BLaER1 (cell line): Measurements from ENCODE around the gene NARF.
"Not testable (repeated sequence)": the region's sequence is repeated elsewhere in the genome, so short reads cannot be mapped to it uniquely, and the experiment has no call there.

ENCODE experiments used
- H3K27ac ChIP-seq: shearing (Covaris generic); formaldehyde crosslinking; 2 replicates; pipeline ENCODE4 v1.8.1; 2022
- H3K27me3 ChIP-seq: shearing (Covaris generic); formaldehyde crosslinking; 2 replicates; pipeline ENCODE4 v1.8.1; 2022
- H3K36me3 ChIP-seq: shearing (Covaris generic); formaldehyde crosslinking; 2 replicates; pipeline ENCODE4 v1.8.1; 2022
- H3K4me1 ChIP-seq: shearing (Covaris generic); formaldehyde crosslinking; 2 replicates; pipeline ENCODE4 v1.8.1; 2022
- H3K4me2 ChIP-seq: shearing (Covaris generic); formaldehyde crosslinking; 2 replicates; pipeline ENCODE4 v1.8.1; 2022
- H3K4me3 ChIP-seq: shearing (Covaris generic); formaldehyde crosslinking; 2 replicates; pipeline ENCODE4 v1.8.1; 2022
- H3K9ac ChIP-seq: shearing (Covaris generic); formaldehyde crosslinking; 2 replicates; pipeline ENCODE4 v1.8.1; 2022
- H3K9me3 ChIP-seq: shearing (Covaris generic); formaldehyde crosslinking; 2 replicates; pipeline ENCODE4 v1.8.1; 2022
- H4K20me1 ChIP-seq: shearing (Covaris generic); formaldehyde crosslinking; 2 replicates; pipeline ENCODE4 v1.8.1; 2022
- Cebpa-rat ChIP-seq: shearing (Covaris generic); IDR thresholded peaks from 2 replicates; pipeline ENCODE4 v1.8.1; 2022

NARF gene

DNA sequence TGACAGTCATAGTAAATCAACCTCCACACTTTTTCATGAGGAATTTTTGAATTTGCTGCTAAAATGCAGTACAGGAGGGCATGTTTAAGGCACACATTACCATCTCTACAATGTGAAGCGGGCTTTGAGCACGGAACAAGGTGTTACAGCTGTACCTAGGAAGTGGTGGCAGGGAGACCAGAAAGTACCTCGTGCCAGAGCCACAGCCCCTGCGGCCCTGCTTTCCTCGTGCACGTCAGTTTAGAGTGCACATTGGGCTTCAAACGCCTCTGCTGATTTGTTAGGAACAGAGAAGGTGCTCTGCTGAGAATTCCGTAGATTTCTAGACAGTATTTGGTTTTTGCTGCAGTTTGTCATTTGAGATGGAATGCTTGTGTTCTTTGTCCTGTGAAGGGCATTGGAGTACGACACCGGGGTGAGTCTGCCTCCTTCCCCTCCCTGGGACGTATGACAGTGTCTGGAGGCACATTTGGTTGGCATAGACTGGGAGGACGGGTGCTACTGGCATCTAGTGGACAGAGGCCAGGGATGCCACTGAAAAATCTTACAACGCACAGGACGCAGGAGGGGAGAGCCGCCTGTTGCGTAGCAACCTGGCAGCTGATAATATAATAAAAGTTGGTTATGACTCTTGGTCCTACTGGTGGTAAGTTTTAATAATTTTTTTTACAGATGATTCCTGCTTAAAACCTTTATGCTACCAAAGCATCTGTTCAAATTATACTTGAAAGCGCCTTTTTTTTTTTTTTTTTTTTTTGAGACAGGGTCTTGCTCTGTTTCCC lies 70.1 kb downstream of the NARF start:
- Histone ChIP-seq H3K4me1 (peaks cover 97% of the 10 kb centered on the region), H3K27me3 (no peaks in the 10 kb centered on the region), H3K9me3 (no peaks in the 10 kb centered on the region), H3K4me3 (no peak overlapping the region), H4K20me1 (peaks cover 100% of the 10 kb centered on the region), H3K36me3 (peaks cover 34% of the 10 kb centered on the region), H3K9ac (no peak overlapping the region; the same call in 1 of the 2 replicates), H3K4me2 (peak overlapping the region; percentile 60), H3K27ac (no peak overlapping the region)
- no peak for TF ChIP-seq Cebpa-rat

DNA sequence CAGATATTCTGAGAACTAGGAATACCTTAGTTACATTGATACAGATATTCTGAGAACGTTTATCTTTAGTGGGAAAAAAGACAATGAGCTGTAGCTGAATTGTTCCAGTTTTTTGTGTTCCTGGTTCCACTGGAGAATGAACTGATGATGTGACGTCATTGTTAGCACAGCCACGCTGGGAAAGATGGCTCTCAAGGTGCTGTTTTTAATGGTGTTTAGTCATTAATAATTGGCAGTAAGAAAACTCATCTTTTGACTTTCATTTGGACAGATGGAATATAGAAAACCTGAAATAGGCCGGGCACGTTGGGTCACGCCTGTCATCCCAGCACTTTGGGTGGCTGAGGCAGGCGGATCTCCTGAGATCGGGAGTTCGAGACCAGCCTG lies 71.4 kb downstream of the NARF start:
- peaks cover 26% of the 10 kb centered on the region for H3K36me3 ChIP-seq
- peak overlapping the region; percentile 60 for H3K4me2 ChIP-seq
- TF ChIP-seq Cebpa-rat, result no peak
- H3K27ac ChIP-seq, result no peak overlapping the region
- H3K27me3 ChIP-seq, result no peaks in the 10 kb centered on the region
- no peak overlapping the region for H3K9ac ChIP-seq
- H3K4me1 ChIP-seq, result peaks cover 97% of the 10 kb centered on the region
- H3K4me3 ChIP-seq, result no peak overlapping the region
- H4K20me1 ChIP-seq, result peaks cover 100% of the 10 kb centered on the region
- H3K9me3 ChIP-seq, result no peaks in the 10 kb centered on the region

DNA sequence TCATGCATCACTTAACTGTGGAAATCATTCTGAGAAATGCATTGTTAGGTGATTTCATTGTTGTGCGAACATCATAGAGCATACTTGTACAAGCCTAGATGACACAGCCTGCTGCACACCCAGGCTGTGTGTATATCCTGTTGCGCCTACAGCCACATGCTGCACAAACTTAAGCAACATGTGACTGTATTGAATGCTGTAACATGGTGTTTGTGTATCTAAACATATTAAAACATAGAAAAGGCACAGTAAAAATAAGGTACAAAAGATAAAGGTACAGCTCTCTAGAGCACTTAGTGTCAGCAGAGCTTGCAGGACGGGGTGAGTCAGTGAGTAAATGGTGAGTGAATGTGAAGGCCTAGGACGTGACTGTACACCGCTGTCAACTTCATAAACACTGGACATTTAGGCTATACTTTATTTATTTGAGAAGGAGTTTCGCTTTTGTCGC lies 72.9 kb downstream of the NARF start:
- H3K9me3 ChIP-seq, result no peaks in the 10 kb centered on the region
- H4K20me1 ChIP-seq, result peaks cover 100% of the 10 kb centered on the region
- H3K27me3 ChIP-seq, result no peaks in the 10 kb centered on the region
- no peak overlapping the region for H3K27ac ChIP-seq
- TF ChIP-seq Cebpa-rat, result no peak
- H3K36me3 ChIP-seq, result peaks cover 12% of the 10 kb centered on the region; the same call in 1 of the 2 replicates
- H3K4me1 ChIP-seq, result peaks cover 99% of the 10 kb centered on the region
- no peak overlapping the region for H3K4me3 ChIP-seq
- no peak overlapping the region for H3K9ac ChIP-seq
- peak overlapping the region; percentile 60 for H3K4me2 ChIP-seq

- H3K9ac ChIP-seq, result no peak overlapping the region
- peaks cover 88% of the 10 kb centered on the region for H3K4me1 ChIP-seq
- no peak for TF ChIP-seq Cebpa-rat
- no peaks in the 10 kb centered on the region for H3K27me3 ChIP-seq
- peaks cover 100% of the 10 kb centered on the region for H4K20me1 ChIP-seq
- peak overlapping the region; percentile 58; the same call in 1 of the 2 replicates for H3K27ac ChIP-seq
- no peaks in the 10 kb centered on the region for H3K9me3 ChIP-seq
- H3K36me3 ChIP-seq, result peaks cover 20% of the 10 kb centered on the region
- peak overlapping the region; percentile 57 for H3K4me2 ChIP-seq
- H3K4me3 ChIP-seq, result no peak overlapping the region
These were observed 75.9 kb downstream of the NARF start for GRCh38 chr17:82534401-82534812.

DNA sequence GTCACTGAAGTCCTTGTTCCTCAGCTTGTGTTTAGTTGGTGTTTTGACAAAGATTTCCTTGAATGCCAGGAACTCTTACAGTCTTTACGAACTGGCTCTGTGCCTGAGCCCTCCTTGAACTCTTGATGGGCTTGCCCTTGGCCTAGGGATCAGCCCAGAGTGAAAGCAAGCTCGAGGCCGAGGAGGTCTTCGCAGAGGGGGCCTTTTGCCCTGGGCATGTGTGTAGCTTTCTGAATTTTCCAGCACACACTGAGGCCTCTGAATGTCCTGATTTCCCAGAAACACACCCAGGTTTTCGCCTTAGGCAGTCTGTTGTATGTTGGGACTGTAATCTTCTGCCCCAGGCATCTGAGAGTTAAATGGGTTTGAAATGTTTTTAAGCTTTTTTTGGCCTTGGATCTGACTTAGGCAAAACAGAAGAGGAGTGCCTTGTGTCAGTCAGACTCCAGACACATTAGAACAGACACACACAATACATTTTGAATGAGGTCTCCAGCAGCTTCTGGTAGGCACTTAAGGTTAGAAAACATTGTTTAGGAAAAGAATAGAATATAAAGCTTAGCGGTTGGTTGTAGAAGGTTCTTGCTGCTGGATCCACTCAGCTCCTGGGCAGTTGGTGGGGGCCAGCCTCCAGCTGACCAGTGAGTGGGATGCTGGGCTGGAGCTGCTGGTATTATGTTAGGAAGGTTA lies 78.1 kb downstream of the NARF start:
- peaks cover 84% of the 10 kb centered on the region for H3K4me1 ChIP-seq
- peaks cover 100% of the 10 kb centered on the region for H4K20me1 ChIP-seq
- peak overlapping the region; percentile 58 for H3K27ac ChIP-seq
- H3K27me3 ChIP-seq, result no peaks in the 10 kb centered on the region
- no peaks in the 10 kb centered on the region for H3K9me3 ChIP-seq
- TF ChIP-seq Cebpa-rat, result no peak
- H3K36me3 ChIP-seq, result peaks cover 35% of the 10 kb centered on the region
- no peak overlapping the region for H3K4me3 ChIP-seq
- H3K9ac ChIP-seq, result peak overlapping the region; percentile 55
- H3K4me2 ChIP-seq, result peak overlapping the region; percentile 57

DNA sequence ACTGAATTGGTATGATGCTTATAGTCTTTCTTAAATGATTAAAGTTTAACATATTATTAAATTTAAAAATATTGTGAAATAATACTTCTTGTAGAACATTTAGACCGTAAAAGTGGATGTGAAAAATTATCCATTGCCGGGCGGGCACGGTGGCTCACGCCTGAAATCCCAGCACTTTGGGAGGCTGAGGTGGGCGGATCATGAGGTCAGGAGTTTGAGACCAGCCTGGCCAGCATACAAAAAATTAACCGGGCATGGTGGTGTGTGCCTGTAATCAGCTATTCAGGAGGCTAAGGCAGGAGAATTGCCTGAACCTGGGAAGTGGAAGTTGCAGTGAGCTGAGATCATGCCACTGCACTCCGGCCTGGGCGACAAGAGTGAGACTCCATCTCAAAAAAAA lies 78.7 kb downstream of the NARF start:
- not testable (repeated sequence) for H3K9me3 ChIP-seq, H3K27me3 ChIP-seq, H3K4me3 ChIP-seq
- Histone ChIP-seq H3K4me2 (peak overlapping the region; percentile 57; the same call in 1 of the 2 replicates), H3K9ac (peak overlapping the region; percentile 55; the same call in 1 of the 2 replicates), H4K20me1 (peaks cover 100% of the 10 kb centered on the region), H3K27ac (0 out of 2 replicates have a peak overlapping the region, but pooled peaks have one; percentile 58), H3K4me1 (peaks cover 78% of the 10 kb centered on the region), H3K36me3 (peaks cover 34% of the 10 kb centered on the region)
- TF ChIP-seq Cebpa-rat, result 0 out of 2 replicates have a peak, but pooled peaks have one; percentile 27

GRCh38 chr17:82539076-82539475 lies 80.5 kb downstream of the NARF start:
- peaks cover 76% of the 10 kb centered on the region for H3K4me1 ChIP-seq

More at GRCh38 chr17:82539076-82539475, 80.5 kb downstream of the NARF start:
- H3K27ac ChIP-seq, H3K27me3 ChIP-seq, H3K4me3 ChIP-seq, H3K9ac ChIP-seq, H3K9me3 ChIP-seq, H3K4me2 ChIP-seq: not testable (repeated sequence)
- Histone ChIP-seq H3K36me3 (peaks cover 38% of the 10 kb centered on the region), H4K20me1 (peaks cover 100% of the 10 kb centered on the region)
